Inferior parietal cortex (tissue), 1 donor: Measurements from ENCODE around the gene VIT.

Experiments
- DNase-seq: peaks from one replicate; pipeline ENCODE4 v3.0.0-alpha.2; 2016; ENCODE audit errors: extremely low spot score

Gene VIT

GRCh38 chr2:36762764-36763490, 66.4 kb downstream of the VIT start:
- no peak for DNase-seq

- no peak for DNase-seq
These were observed 72.6 kb downstream of the VIT start for GRCh38 chr2:36769106-36769505.

DNA sequence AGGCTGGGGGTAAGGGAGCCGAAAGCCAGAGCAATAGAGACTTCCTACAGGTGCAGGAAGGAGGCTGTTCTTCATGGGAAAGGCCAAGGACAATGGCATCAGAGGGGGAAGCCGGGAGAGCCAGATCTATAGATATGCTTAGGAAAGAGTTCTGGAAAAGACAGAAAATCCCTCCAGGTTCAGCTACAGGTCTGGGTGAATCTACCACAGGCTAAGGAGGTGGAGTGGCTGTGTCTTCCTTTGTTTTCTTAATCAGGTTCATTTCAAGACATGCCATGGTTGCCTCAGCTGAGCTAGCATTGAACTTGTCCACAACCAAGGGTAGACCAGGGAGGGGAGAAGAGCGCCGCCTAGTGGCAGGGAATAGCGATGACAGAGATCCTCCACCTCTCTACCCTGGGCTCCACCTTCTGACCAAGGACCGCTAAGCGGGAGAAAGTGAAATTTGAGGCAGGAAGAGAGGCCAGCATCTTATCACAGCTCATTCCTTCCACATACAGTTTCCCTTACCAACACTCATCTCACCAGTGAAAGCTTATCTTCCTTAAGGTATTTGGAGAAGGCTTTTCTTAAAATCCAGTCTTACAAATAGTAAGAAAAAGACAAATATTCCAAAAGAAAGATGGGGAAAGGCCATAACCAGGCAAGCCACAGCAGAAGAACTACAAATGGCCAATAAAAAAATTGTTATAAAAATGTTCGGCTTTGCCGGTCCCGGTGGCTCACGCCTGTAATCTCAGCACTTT, 74.2 kb downstream of the VIT start:
- DNase-seq, result no peak

DNA sequence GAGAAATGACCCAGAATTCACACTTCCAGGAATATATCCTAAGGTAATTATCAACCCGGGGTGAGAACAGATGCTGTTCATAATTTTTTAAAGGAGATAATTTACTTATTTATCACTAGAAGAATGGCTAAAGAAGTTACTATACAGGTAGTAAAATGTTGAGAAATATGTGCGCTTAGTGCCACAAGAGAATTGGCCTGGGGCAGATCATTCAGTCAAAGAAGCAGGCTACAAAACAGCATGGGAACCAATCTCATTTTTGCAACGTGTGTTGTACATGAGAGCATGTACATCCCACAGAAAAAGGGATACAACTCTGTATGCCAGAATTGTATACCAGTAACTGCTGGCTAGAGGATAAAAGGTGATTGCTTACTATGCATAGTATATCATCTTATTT, 75.2 kb downstream of the VIT start:
- no peak for DNase-seq

DNA sequence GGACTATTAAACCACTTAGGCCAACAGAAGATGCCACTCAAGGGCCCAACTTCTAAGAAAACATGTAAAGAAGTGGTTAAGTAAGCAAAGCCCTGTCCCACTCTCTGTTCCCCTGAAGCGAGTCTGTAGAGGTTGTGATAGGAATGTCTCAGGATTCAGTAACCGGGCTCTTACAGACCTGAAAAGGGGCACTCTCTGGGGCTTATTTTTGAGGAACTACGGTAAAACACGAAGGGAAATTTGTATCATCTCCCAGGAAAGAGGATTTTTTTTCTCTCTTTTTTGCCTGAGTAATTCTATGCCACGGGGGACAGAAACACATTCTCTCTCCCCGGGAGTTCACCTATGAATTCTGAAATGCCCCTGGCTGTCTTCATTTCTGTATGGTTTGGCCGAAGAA, 77.4 kb downstream of the VIT start:
- DNase-seq, result no peak

DNA sequence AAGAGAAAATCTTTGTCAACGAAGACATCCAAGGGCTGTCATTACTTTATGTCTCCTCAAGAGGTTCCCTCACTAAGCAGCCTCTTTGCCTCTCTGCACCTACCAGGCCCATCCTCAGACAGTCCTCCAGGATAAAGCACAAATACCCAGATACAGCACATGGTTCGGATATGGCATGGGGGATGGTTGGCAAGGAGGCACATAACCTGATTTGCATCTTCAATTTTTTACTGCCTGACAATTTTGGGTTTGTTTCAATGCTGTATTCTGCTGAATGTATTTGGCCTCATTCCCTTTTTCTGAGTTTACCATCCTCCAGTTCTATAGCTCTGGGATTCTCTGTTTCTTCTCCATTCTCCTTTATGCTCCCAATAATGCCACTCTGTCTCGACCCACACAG, 78.8 kb downstream of the VIT start:
- DNase-seq, result no peak

GRCh38 chr2:36775806-36776205, 79.3 kb downstream of the VIT start:
- DNase-seq, result no peak

DNA sequence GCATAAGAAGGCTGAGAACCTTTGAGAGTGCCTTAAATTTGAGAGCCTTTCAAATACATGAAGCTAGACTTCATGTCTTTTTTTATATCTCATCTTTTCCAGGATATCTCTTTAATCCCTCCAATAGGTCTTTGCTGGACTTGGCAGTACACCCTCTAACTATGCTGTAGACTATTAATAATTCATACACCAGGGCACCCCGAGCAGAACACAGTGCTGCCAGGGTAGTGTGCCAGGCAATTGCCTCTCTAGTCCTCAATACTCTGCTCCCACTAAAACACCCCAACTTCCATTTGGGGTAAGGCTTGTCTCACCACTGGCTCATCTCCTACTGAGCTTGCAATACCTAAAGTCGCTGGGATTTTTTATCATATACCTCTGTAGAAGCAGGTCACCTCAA, 80.8 kb downstream of the VIT start:
- DNase-seq, result no peak

GRCh38 chr2:36777788-36778187, 81.3 kb downstream of the VIT start:
- DNase-seq, result no peak

GRCh38 chr2:36779462-36779861, 83.0 kb downstream of the VIT start:
- DNase-seq, result no peak

GRCh38 chr2:36780231-36780839, 83.8 kb downstream of the VIT start:
- DNase-seq, result peak; percentile 91

GRCh38 chr2:36781907-36782720, 85.6 kb downstream of the VIT start:
- no peak for DNase-seq

- no peak for DNase-seq
These were observed 86.7 kb downstream of the VIT start for GRCh38 chr2:36783246-36783645.

DNA sequence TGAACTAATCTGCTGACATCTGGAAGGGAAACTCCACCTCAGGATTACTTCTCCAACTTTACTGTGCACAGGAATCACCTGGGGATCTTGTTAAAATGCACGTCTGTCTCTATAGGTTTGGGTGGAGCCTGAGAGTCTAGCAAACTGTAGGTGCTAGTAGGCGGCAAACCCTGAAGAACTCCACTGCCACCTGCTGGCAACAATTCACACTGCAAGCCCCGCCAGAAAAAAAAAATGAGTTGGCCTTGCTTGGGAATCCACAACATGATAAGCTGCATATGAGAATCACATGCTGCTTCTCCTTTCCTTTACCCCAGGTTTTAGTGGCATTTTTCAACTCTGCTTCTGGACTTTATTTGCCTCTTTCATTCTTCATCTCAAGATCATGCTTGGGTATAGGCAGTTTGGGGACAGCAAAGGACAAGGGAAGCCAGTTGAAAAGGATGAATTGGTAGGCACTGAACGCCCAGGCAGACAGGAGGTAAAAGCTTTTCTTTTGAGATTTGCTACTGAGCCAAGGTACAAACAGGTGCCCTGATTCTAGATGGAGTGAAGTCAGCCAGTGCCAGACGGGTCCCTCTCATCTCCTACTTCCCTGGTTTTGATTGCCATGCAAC, 88.8 kb downstream of the VIT start:
- peak; percentile 76 for DNase-seq

DNA sequence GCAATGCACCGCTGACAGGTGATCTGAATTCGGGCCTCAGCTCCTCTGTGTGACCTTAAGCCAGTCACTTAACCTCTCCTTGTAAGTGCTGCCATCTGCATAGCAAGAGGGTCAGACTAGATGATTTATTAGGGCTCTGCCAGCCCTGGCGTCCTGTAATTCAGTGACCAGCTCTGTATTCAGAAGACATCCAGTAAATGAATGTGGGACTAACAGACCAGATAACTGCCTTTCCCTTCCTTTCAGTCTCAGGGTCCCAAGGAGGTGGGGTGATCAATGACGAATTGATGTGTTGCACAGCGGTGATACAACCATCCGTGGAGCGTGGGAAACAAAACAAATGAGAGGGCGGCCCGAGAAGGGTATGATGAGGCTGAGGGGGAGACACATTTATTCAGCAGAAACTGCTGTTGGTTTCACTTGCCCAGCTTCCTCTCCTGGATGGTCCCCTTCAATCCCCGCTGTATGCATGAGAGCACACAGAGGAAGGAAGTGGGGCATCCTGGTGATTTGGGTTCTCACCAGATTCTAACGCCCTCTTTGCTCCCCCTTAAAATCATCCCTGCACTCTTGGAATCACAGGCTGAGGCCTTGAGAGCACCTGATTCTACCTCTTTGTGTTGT, 92.8 kb downstream of the VIT start:
- DNase-seq, result no peak

- no peak for DNase-seq
These were observed 96.4 kb downstream of the VIT start for GRCh38 chr2:36792951-36793350.

GRCh38 chr2:36797324-36798070, 101.0 kb downstream of the VIT start:
- no peak for DNase-seq

DNA sequence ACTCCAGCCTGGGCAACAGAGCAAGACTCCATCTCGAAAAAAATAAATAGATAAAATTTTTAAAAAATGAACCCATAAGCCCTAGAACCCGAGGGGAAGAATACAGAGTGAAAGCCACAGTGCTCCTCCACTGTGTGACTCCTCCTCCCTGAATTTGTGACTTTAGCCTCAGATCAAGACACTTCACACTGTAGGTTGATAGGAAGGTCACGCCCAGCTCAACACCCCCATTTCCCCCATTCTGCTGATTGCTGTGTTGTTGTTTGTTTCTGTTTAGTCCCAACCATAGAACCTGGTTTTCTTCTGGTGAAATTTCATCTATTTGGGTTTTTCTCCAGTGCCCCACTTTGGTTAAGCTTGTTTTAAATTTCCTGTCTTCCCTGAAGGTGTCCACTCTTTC, 102.2 kb downstream of the VIT start:
- DNase-seq, result no peak

- peak; percentile 40 for DNase-seq
These were observed 103.9 kb downstream of the VIT start for GRCh38 chr2:36800381-36800780.

DNA sequence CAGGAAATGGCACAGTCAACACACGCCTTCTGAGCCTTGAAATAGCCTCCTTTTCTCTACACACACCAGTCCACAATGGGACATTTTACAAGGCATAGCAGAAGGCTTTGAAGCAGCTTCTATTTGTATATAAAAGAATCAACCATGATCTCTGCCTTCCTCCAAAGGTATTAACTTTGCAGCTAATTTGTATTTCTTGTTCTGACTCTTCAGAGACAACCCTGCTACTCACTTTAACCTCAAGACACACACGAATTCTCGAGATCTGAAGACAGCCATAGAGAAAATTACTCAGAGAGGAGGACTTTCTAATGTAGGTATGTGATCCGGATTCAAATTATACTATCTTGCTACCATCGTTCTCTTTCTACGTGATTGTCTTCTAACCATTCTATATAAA, 104.6 kb downstream of the VIT start:
- no peak for DNase-seq

DNA sequence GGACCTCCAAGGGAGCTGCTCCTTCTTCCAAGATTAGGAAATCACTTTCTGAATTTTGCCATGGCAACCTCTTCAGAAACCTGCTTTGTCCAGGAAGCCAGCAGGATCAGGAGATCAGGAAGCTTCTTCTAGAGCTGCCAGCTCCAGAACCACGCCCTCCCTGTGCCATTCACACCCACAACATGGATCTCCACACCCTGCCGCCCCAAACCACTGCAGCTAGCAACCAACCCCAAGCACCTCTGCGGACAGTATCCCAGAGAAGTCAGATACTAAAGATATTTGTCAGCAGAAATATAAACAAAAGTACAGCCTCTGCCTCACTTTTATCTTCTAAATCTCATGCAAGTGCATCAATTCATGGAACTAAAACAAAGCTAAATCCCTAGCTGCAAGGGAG, 106.4 kb downstream of the VIT start:
- DNase-seq, result no peak
